Lower leg skin (tissue), 3 donors: ENCODE data around the gene RAB40B.

Experiments
- POLR2A ChIP-seq, 2 donors: fragments of 450-650 bp; IDR thresholded peaks; one replicate each; pipeline ENCODE4 v1.6.1; 2016 to 2017; ENCODE audit warnings: antibody characterized with exemption in 2 of 2, mild to moderate bottlenecking in 1 of 2, moderate library complexity in 1 of 2
- TF ChIP-seq, protein P1 (sequence below), 3 donors: fragments of 450-650 bp; IDR thresholded peaks; one replicate each; pipeline ENCODE4 v1.5.1; 2016; ENCODE audit warnings: antibody characterized with exemption in 3 of 3, mild to moderate bottlenecking in 3 of 3, moderate library complexity in 2 of 3

DNA sequence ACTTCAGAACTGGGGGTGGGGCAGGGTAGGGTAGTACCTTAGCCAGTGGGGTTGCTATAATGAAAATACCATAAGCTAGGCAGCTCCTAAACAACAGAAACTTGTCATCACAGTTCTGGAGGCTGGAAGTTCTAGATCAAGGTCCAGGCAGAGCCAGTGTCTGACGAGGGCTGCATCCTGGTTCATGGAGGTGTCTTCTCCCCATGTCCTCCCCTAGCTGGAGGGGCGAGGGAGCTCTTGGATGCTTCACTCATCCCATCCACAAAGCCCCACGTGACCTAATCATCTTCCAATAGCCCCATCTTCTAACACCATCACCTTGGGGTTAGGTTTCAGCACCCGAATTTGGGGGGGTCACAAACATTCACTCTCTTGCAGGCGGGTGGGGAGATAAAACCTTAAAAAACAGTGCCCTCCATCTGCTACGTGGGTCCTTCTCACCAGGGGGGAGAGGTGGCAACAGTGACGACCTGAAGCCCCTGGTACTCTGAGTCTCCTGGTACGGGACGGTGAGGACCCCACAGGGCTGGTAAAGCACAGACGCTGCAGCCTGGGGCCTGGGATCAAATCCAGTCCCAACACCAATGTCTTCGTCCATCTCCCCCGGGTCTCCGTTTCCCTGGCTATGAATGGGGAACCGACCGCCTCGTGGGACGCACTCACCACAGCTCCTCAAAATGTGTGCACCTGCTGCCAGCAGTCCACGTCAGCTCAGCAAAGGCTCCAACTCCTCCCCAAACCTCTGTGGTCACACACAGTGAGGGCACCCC lies 22.8 kb downstream of the RAB40B start:
- TF ChIP-seq, protein P1, sequence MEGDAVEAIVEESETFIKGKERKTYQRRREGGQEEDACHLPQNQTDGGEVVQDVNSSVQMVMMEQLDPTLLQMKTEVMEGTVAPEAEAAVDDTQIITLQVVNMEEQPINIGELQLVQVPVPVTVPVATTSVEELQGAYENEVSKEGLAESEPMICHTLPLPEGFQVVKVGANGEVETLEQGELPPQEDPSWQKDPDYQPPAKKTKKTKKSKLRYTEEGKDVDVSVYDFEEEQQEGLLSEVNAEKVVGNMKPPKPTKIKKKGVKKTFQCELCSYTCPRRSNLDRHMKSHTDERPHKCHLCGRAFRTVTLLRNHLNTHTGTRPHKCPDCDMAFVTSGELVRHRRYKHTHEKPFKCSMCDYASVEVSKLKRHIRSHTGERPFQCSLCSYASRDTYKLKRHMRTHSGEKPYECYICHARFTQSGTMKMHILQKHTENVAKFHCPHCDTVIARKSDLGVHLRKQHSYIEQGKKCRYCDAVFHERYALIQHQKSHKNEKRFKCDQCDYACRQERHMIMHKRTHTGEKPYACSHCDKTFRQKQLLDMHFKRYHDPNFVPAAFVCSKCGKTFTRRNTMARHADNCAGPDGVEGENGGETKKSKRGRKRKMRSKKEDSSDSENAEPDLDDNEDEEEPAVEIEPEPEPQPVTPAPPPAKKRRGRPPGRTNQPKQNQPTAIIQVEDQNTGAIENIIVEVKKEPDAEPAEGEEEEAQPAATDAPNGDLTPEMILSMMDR (IDR thresholded peaks at IDR 0.05), result no peak
- no peak for TF ChIP-seq POLR2A (IDR thresholded peaks at IDR 0.05)
